Fibroblast of lung (primary cell): Measurements from ENCODE around the gene CAPN10.

Experiments used
- EZH2 ChIP-seq: IDR thresholded peaks from 2 replicates; pipeline ENCODE4 v1.5.1; 2012; ENCODE audit warnings: low read length, control low read depth, mild to moderate bottlenecking; ENCODE audit errors: missing control alignments
- TF ChIP-seq, protein P1 (sequence below), 2 donors: IDR thresholded peaks in 1 of 2; conservative IDR thresholded peaks in 1 of 2; 1 replicate in 1 of 2; 2 replicates in 1 of 2; pipeline ENCODE4 v1.5.1; 2011 to 2012; ENCODE audit warnings: low read length in 2 of 2, control low read depth in 1 of 2, inconsistent platforms in 1 of 2, low read depth in 1 of 2, mild to moderate bottlenecking in 1 of 2

DNA sequence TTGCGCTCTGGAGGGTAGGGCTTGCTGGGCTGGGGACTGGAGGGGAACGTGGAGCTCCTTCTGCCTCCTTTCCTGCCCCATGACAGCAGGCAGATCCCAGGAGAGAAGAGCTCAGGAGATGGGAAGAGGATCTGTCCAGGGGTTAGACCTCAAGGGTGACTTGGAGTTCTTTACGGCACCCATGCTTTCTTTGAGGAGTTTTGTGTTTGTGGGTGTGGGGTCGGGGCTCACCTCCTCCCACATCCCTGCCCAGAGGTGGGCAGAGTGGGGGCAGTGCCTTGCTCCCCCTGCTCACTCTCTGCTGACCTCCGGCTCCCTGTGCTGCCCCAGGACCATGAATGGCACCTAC, 43.1 kb downstream of the CAPN10 start:
- TF ChIP-seq, protein P1, sequence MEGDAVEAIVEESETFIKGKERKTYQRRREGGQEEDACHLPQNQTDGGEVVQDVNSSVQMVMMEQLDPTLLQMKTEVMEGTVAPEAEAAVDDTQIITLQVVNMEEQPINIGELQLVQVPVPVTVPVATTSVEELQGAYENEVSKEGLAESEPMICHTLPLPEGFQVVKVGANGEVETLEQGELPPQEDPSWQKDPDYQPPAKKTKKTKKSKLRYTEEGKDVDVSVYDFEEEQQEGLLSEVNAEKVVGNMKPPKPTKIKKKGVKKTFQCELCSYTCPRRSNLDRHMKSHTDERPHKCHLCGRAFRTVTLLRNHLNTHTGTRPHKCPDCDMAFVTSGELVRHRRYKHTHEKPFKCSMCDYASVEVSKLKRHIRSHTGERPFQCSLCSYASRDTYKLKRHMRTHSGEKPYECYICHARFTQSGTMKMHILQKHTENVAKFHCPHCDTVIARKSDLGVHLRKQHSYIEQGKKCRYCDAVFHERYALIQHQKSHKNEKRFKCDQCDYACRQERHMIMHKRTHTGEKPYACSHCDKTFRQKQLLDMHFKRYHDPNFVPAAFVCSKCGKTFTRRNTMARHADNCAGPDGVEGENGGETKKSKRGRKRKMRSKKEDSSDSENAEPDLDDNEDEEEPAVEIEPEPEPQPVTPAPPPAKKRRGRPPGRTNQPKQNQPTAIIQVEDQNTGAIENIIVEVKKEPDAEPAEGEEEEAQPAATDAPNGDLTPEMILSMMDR (conservative IDR thresholded peaks at IDR 0.05 in 1 of 2, IDR thresholded peaks at IDR 0.05 in 1 of 2; ENCODE audit: low read depth in 1 of 2, low read length in 2 of 2): no peak
- no peak for TF ChIP-seq EZH2
